ENCODE data around the gene RAB6A.

RAB6A gene

GRCh38 chr11:73640592-73640991 is 120.3 kb downstream of the RAB6A start:
- no peaks in the 10 kb centered on the region for H3K9me3 ChIP-seq (ENCODE audit: low read length)
- H3K27me3 ChIP-seq (ENCODE audit: insufficient read depth, low read length), result no peaks in the 10 kb centered on the region
- no peak overlapping the region for H2AFZ ChIP-seq (ENCODE audit: low read depth, low read length)
- peaks cover 4% of the 10 kb centered on the region for H3K4me1 ChIP-seq (ENCODE audit: insufficient read depth, low read length)
- H3K4me3 ChIP-seq (ENCODE audit: low read length), result no peak overlapping the region
- no peaks in the 10 kb centered on the region for H3K36me3 ChIP-seq (ENCODE audit: insufficient read depth, low read length)

GRCh38 chr11:73637012-73637411 is 123.9 kb downstream of the RAB6A start:
- no peaks in the 10 kb centered on the region for H3K36me3 ChIP-seq (ENCODE audit: insufficient read depth, low read length)
- H2AFZ ChIP-seq (ENCODE audit: low read depth, low read length), result peak overlapping the region; percentile 46
- no peaks in the 10 kb centered on the region for H3K27me3 ChIP-seq (ENCODE audit: insufficient read depth, low read length)
- no peak overlapping the region for H3K4me3 ChIP-seq (ENCODE audit: low read length)
- H3K4me1 ChIP-seq (ENCODE audit: insufficient read depth, low read length), result no peaks in the 10 kb centered on the region
- H3K9me3 ChIP-seq (ENCODE audit: low read length), result no peaks in the 10 kb centered on the region

- Histone ChIP-seq H3K36me3 (ENCODE audit: insufficient read depth, low read length) (no peaks in the 10 kb centered on the region), H2AFZ (ENCODE audit: low read depth, low read length) (no peak overlapping the region), H3K4me1 (ENCODE audit: insufficient read depth, low read length) (no peaks in the 10 kb centered on the region), H3K9me3 (ENCODE audit: low read length) (no peaks in the 10 kb centered on the region), H3K4me3 (ENCODE audit: low read length) (no peak overlapping the region), H3K27me3 (ENCODE audit: insufficient read depth, low read length) (no peaks in the 10 kb centered on the region)
Observed at GRCh38 chr11:73636249-73636648, 124.6 kb downstream of the RAB6A start.

- H3K36me3 ChIP-seq (ENCODE audit: insufficient read depth, low read length), result no peaks in the 10 kb centered on the region
- H2AFZ ChIP-seq (ENCODE audit: low read depth, low read length), result no peak overlapping the region
- no peaks in the 10 kb centered on the region for H3K9me3 ChIP-seq (ENCODE audit: low read length)
- H3K27me3 ChIP-seq (ENCODE audit: insufficient read depth, low read length), result no peaks in the 10 kb centered on the region
- H3K4me3 ChIP-seq (ENCODE audit: low read length), result no peak overlapping the region
- no peaks in the 10 kb centered on the region for H3K4me1 ChIP-seq (ENCODE audit: insufficient read depth, low read length)
Observed at GRCh38 chr11:73635721-73636120, 125.2 kb downstream of the RAB6A start.

- H3K27me3 ChIP-seq (ENCODE audit: insufficient read depth, low read length), result no peaks in the 10 kb centered on the region
- no peak overlapping the region for H3K4me3 ChIP-seq (ENCODE audit: low read length)
- H3K36me3 ChIP-seq (ENCODE audit: insufficient read depth, low read length), result no peaks in the 10 kb centered on the region
- no peaks in the 10 kb centered on the region for H3K4me1 ChIP-seq (ENCODE audit: insufficient read depth, low read length)
- no peak overlapping the region for H2AFZ ChIP-seq (ENCODE audit: low read depth, low read length)
- no peaks in the 10 kb centered on the region for H3K9me3 ChIP-seq (ENCODE audit: low read length)
Observed at GRCh38 chr11:73633999-73634398, 126.9 kb downstream of the RAB6A start.

- Histone ChIP-seq H3K9me3 (ENCODE audit: low read length) (no peaks in the 10 kb centered on the region), H3K27me3 (ENCODE audit: insufficient read depth, low read length) (no peaks in the 10 kb centered on the region), H3K36me3 (ENCODE audit: insufficient read depth, low read length) (no peaks in the 10 kb centered on the region), H3K4me1 (ENCODE audit: insufficient read depth, low read length) (no peaks in the 10 kb centered on the region), H3K4me3 (ENCODE audit: low read length) (no peak overlapping the region), H2AFZ (ENCODE audit: low read depth, low read length) (no peak overlapping the region)
Observed at GRCh38 chr11:73632996-73633395, 127.9 kb downstream of the RAB6A start.

- no peak overlapping the region for H2AFZ ChIP-seq (ENCODE audit: low read depth, low read length)
- no peaks in the 10 kb centered on the region for H3K9me3 ChIP-seq (ENCODE audit: low read length)
- no peaks in the 10 kb centered on the region for H3K36me3 ChIP-seq (ENCODE audit: insufficient read depth, low read length)
- no peak overlapping the region for H3K4me3 ChIP-seq (ENCODE audit: low read length)
- no peaks in the 10 kb centered on the region for H3K4me1 ChIP-seq (ENCODE audit: insufficient read depth, low read length)
- H3K27me3 ChIP-seq (ENCODE audit: insufficient read depth, low read length), result no peaks in the 10 kb centered on the region
Observed at GRCh38 chr11:73629907-73630306, 131.0 kb downstream of the RAB6A start.

GRCh38 chr11:73625696-73626318 is 135.1 kb downstream of the RAB6A start:
- Histone ChIP-seq H3K9me3 (ENCODE audit: low read length) (no peaks in the 10 kb centered on the region), H3K27me3 (ENCODE audit: insufficient read depth, low read length) (peaks cover 2% of the 10 kb centered on the region), H3K4me3 (ENCODE audit: low read length) (no peak overlapping the region), H2AFZ (ENCODE audit: low read depth, low read length) (no peak overlapping the region), H3K4me1 (ENCODE audit: insufficient read depth, low read length) (no peaks in the 10 kb centered on the region), H3K36me3 (ENCODE audit: insufficient read depth, low read length) (no peaks in the 10 kb centered on the region)

Data from neuron (in vitro differentiated cells).